Stomach (tissue), 9 donors: Measurements from ENCODE around the gene DENND1C. TPM values are rescaled to one million over a fixed set of nuclear protein-coding genes. Genes with fewer than 3 reads are reported as not detected.

Experiments
- DNase-seq, 2 donors: peaks; one replicate each; pipeline versions ENCODE4 v3.0.0 to v3.0.0-alpha.2; 2013 to 2019
- H3K27ac ChIP-seq, 5 donors: fragments of 200-600 bp in 4 of 5; sonication (generic) in 4 of 5; one replicate each; pipeline ENCODE4 v1.5.1; 2013 to 2019; ENCODE audit warnings: mild to moderate bottlenecking in 1 of 5, moderate library complexity in 1 of 5
- H3K27me3 ChIP-seq, 3 donors: fragments of 200-600 bp; sonication (generic); one replicate each; pipeline ENCODE4 v1.5.1; 2017 to 2019; ENCODE audit warnings: mixed run types in 1 of 3
- H3K36me3 ChIP-seq, 4 donors: fragments of 200-600 bp; sonication (generic); 1 replicate in 3 of 4; 2 replicates in 1 of 4; pipeline ENCODE4 v1.5.1; 2016 to 2019
- H3K4me1 ChIP-seq, 4 donors: fragments of 200-600 bp; sonication (generic); one replicate each; pipeline ENCODE4 v1.5.1; 2016 to 2019
- H3K4me3 ChIP-seq, 4 donors: fragments of 200-600 bp; sonication (generic) in 3 of 4; one replicate each; pipeline ENCODE4 v1.5.1; 2016 to 2019; ENCODE audit warnings: mild to moderate bottlenecking in 1 of 4
- H3K9me3 ChIP-seq, 4 donors: fragments of 200-600 bp; sonication (generic); one replicate each; pipeline ENCODE4 v1.5.1; 2016 to 2019
- EP300 ChIP-seq: sonication (generic); formaldehyde crosslinking; IDR thresholded peaks from one replicate; pipeline ENCODE4 v1.6.1; 2017; ENCODE audit warnings: antibody characterized with exemption
- POLR2A ChIP-seq, 4 donors: fragments of 450-650 bp; IDR thresholded peaks; one replicate each; pipeline ENCODE4 v1.6.1; 2016; ENCODE audit warnings: antibody characterized with exemption in 4 of 4, control low read depth in 2 of 4, mild to moderate bottlenecking in 1 of 4, moderate library complexity in 1 of 4
- POLR2AphosphoS5 ChIP-seq, 3 donors: sonication (generic); formaldehyde crosslinking; IDR thresholded peaks; one replicate each; pipeline ENCODE4 v1.6.1; 2016; ENCODE audit warnings: antibody characterized with exemption in 3 of 3
- WGBS, 5 donors: extraction: QIAGEN DNeasy Blood & Tissue Kit in 3 of 5; methylation state at CpG; one replicate each; pipeline versions ENCODE4 v1.1.5 to v1.1.7; 2013 to 2018; 5-methylcytosine and 5-hydroxymethylcytosine counted together
- intact Hi-C: fragments of 100-400 bp; cut with DNase I; formaldehyde crosslinking; loops from one replicate; pipeline ENCODE4 v1.15.1; 2023; ENCODE audit warnings: low total_unique reads
- polyA plus RNA-seq, 3 donors: library from polyadenylated mRNA; stranded (reverse); fragments of 200-250 nt; gene quantifications; one replicate each; pipeline ENCODE4 v1.2.3, GENCODE V29; 2013
- total RNA-seq, 5 donors: library from RNA; depleted of rRNA; stranded (reverse); fragments of >200 nt; gene quantifications; one replicate each; pipeline versions ENCODE4 v1.1.0 to v1.2.3, GENCODE V29; 2014 to 2016
- TF ChIP-seq, protein P1 (sequence below), 7 experiments: fragments of 450-650 bp in 4 of 7; fragments of 200-600 bp in 3 of 7; sonication (generic) in 3 of 7; IDR thresholded peaks; one replicate each; pipeline ENCODE4 v1.5.1; 2016 to 2019; ENCODE audit warnings: antibody characterized with exemption in 7 of 7, control low read depth in 2 of 7, mild to moderate bottlenecking in 1 of 7
- donor health status: healthy with polysubstance abuse.
- donor health status: Bipolar disorder and iron deficiency.
- donor health status: healthy.

DENND1C gene
- total and polyA plus RNA-seq, 8 donors = 0.45 to 15.2 (median 2.7) TPM

DNA sequence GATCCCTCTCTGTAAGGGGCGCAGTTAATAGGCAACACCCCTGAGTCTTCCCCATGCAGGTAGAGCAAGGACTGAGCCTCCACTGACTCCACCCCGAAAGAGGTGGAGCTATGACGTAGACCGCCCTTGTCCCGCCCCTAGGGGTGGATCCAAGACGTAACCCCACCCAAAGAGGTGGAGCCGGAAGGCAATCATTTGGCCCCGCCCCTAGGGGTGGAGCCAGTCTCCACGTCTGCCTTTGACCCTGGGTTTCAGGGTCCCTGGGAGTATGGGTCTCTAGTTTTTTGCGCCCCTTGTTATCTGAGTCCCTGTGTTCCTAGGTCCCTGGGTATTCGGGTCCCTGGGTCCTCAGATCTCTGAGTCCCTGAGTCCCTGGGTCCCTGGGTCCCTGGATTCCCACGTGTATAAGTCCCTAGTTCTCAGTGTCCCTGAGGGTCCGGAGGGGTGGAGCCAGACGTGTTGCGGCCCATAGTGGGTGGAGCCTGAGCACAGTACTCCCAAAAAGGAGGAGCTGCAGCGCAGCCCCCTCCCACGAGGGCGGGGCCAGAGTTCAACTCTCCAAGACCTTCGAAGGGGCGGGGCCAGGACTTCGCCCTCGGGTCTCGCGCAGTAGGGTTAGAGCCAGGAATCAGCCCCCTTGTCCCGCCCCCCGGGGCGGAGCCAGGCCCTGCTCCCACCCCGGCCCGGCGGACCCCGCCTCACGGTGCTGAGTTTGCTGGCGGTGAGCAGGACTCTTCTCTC lies 5.3 kb downstream of the DENND1C start:
- 10 to 27% (median 21%) methylated on average over 22 to 33 of the region's 33 CpGs for whole genome bisulfite sequencing, 5 donors
- Histone ChIP-seq H3K4me1 (peaks cover 9 to 26% (median 19%) of the 10 kb centered on the region in 4 donors), H3K27me3 (peaks cover 0 to 55% (median 19%) of the 10 kb centered on the region in 3 donors), H3K4me3 (peak overlapping the region; percentile 16 to 41 (median 29)), H3K27ac (no peak overlapping the region), H3K36me3 (peaks cover 0 to 11% (median 0%) of the 10 kb centered on the region in 4 donors), H3K9me3 (no peaks in the 10 kb centered on the region)
- peak; percentile 87 to 90 for DNase-seq
- intact Hi-C loops = no loop called here
- TF ChIP-seq EP300 (no peak), POLR2AphosphoS5 (IDR thresholded peaks at IDR 0.05) (no peak), POLR2A (IDR thresholded peaks at IDR 0.05) (no peak)
- TF ChIP-seq, protein P1, sequence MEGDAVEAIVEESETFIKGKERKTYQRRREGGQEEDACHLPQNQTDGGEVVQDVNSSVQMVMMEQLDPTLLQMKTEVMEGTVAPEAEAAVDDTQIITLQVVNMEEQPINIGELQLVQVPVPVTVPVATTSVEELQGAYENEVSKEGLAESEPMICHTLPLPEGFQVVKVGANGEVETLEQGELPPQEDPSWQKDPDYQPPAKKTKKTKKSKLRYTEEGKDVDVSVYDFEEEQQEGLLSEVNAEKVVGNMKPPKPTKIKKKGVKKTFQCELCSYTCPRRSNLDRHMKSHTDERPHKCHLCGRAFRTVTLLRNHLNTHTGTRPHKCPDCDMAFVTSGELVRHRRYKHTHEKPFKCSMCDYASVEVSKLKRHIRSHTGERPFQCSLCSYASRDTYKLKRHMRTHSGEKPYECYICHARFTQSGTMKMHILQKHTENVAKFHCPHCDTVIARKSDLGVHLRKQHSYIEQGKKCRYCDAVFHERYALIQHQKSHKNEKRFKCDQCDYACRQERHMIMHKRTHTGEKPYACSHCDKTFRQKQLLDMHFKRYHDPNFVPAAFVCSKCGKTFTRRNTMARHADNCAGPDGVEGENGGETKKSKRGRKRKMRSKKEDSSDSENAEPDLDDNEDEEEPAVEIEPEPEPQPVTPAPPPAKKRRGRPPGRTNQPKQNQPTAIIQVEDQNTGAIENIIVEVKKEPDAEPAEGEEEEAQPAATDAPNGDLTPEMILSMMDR (IDR thresholded peaks at IDR 0.05) = no peak

DNA sequence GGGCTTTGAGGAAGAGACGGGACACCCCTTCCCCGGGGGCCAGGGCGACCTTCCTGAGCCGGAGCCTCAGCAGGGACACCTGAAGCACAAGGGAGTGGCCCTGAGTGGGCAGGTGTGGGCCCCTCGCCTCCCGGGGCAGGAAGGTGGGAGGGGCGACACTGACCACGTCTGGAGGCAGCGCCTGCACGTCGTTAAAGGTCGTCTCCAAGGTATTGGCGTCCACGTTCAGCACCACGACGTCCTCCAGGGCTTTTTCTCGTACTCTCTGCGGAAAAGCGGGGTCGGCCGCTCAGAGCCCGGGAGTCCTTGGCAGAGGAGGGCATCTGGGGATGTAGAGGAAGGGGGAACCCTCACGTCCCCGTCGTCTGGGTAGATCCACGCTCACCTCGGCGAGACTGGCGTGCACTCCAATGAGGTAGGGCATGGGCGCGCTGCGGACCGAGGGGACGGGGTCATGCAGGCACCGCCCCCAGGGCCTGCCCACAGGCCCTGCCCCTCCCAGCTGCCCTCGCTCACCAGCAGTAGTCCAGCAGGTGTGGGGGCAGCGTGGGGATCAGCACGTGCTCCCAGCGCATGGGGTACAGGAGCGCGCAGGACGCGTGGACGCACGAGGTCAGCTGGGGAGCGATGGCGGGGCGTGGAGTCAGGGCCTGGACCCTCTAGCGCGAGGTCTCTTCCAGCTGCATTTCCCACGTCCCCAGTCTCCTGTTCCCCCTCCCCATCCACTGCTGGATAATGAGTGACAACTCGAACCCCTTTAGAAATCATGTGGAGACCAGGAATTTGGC lies 6.1 kb downstream of the DENND1C start:
- Histone ChIP-seq H3K27ac (no peak overlapping the region), H3K27me3 (peaks cover 0 to 53% (median 19%) of the 10 kb centered on the region in 3 donors), H3K4me3 (peak overlapping the region in 3 of 4 donors; percentile 7 to 41 (median 16)), H3K36me3 (peaks cover 0 to 18% (median 0%) of the 10 kb centered on the region in 4 donors), H3K9me3 (no peaks in the 10 kb centered on the region), H3K4me1 (peaks cover 9 to 26% (median 19%) of the 10 kb centered on the region in 4 donors)
- intact Hi-C loops = no loop called here
- peak in 1 of 2 donors; percentile 63 for DNase-seq
- WGBS, 5 donors = 4 to 33% (median 20%) methylated on average over 20 to 52 of the region's 52 CpGs
- no peak for TF ChIP-seq POLR2AphosphoS5 (IDR thresholded peaks at IDR 0.05)
- TF ChIP-seq POLR2A (IDR thresholded peaks at IDR 0.05) = no peak
- TF ChIP-seq EP300 = no peak
- TF ChIP-seq, protein P1 (IDR thresholded peaks at IDR 0.05) = no peak

- no peak overlapping the region for H3K27ac ChIP-seq
- no peak overlapping the region for H3K4me3 ChIP-seq
- H3K4me1 ChIP-seq = peaks cover 9 to 26% (median 19%) of the 10 kb centered on the region in 4 donors
- 24 to 54% (median 30%) methylated on average over 9 of the region's 9 CpGs for WGBS, 5 donors
- intact Hi-C loops = no loop called here
- no peaks in the 10 kb centered on the region for H3K9me3 ChIP-seq
- H3K36me3 ChIP-seq = peaks cover 0 to 33% (median under 1%) of the 10 kb centered on the region in 4 donors
- DNase-seq = peak; percentile 27 to 50
- H3K27me3 ChIP-seq = peaks cover 0 to 40% (median 19%) of the 10 kb centered on the region in 3 donors
- TF ChIP-seq EP300 (no peak), POLR2A (IDR thresholded peaks at IDR 0.05) (no peak)
These were observed 7.9 kb downstream of the DENND1C start for GRCh38 chr19:6473647-6474046.

DNA sequence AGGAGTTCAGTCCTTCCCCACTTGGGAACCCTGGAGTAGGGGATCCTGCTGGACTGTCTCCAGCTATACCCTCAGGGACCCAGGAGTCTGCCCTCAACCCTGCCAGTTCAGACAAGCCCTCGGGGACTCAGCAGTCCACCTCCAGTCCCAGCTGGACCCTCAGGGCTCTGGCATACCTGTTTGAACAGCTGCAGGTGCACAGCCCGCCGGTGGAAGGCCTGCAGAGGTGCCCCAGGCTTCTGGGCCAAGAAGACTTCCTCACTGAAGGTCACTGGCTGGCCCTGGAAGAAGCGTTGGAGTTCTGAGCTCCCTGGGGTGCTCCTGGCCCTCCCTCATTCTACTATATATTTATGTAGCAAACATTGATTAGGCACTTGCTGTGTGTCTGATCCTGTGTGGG lies 8.9 kb downstream of the DENND1C start:
- intact Hi-C loops = no loop called here
- 39 to 55% (median 43%) methylated on average over 3 to 4 of the region's 4 CpGs for WGBS, 5 donors
- no peak for DNase-seq

More for the DNA sequence above, 8.9 kb downstream of the DENND1C start:
- no peak overlapping the region for H3K4me3 ChIP-seq
- peaks cover 0 to 31% (median 19%) of the 10 kb centered on the region in 3 donors for H3K27me3 ChIP-seq
- peaks cover 0 to 42% (median 8%) of the 10 kb centered on the region in 4 donors for H3K36me3 ChIP-seq
- peak overlapping the region in 2 of 5 donors; percentile 3 to 14 for H3K27ac ChIP-seq
- H3K9me3 ChIP-seq = no peaks in the 10 kb centered on the region
- TF ChIP-seq POLR2AphosphoS5 (IDR thresholded peaks at IDR 0.05) = no peak
- TF ChIP-seq POLR2A (IDR thresholded peaks at IDR 0.05) = no peak
- TF ChIP-seq EP300 = no peak
- TF ChIP-seq, protein P1 (IDR thresholded peaks at IDR 0.05) = no peak
- peaks cover 9 to 26% (median 19%) of the 10 kb centered on the region in 4 donors for H3K4me1 ChIP-seq
